Astrocyte (in vitro differentiated cells and primary cell): ENCODE measurements around the gene NAA10. TPM values are rescaled to one million over a fixed set of nuclear protein-coding genes. Genes with fewer than 3 reads are reported as not detected.

Experiments used
- DNase-seq: peaks from one replicate; pipeline ENCODE4 v3.0.0-alpha.2; 2010; ENCODE audit warnings: low read depth
- FAIRE-seq: peaks from 2 replicates; lab custom pipeline; 2011; peaks lifted over from hg19 to GRCh38; lab: Jason Lieb, UNC
- H2AFZ ChIP-seq: 2 replicates; pipeline ENCODE4 v1.6.0; 2012; ENCODE audit warnings: low read depth, low read length, inconsistent platforms
- H3K27ac ChIP-seq: 2 replicates; pipeline ENCODE4 v1.5.1; 2011; ENCODE audit warnings: low read depth, low read length, inconsistent platforms
- H3K27me3 ChIP-seq: 2 replicates; pipeline ENCODE4 v1.6.0; 2011; ENCODE audit warnings: low read length, inconsistent platforms; ENCODE audit not compliant: insufficient read depth
- H3K36me3 ChIP-seq: 2 replicates; pipeline ENCODE4 v1.5.1; 2011; ENCODE audit warnings: low read length, inconsistent platforms; ENCODE audit not compliant: insufficient read depth
- H3K4me1 ChIP-seq: 2 replicates; pipeline ENCODE4 v1.5.1; 2011; ENCODE audit warnings: low read length, inconsistent platforms; ENCODE audit not compliant: insufficient read depth
- H3K4me2 ChIP-seq: 2 replicates; pipeline ENCODE4 v1.6.0; 2012; ENCODE audit warnings: low read length, inconsistent platforms
- H3K4me3 ChIP-seq: 2 replicates; pipeline ENCODE4 v1.5.1; 2011; ENCODE audit warnings: low read depth, mild to moderate bottlenecking, low read length, inconsistent platforms; ENCODE audit not compliant: insufficient read depth
- H3K79me2 ChIP-seq: 2 replicates; pipeline ENCODE4 v1.6.0; 2012; ENCODE audit warnings: mild to moderate bottlenecking, low read length, inconsistent platforms; ENCODE audit not compliant: insufficient read depth
- H3K9ac ChIP-seq: 2 replicates; pipeline ENCODE4 v1.6.0; 2012; ENCODE audit warnings: mild to moderate bottlenecking, low read length, inconsistent platforms
- H3K9me3 ChIP-seq: 2 replicates; pipeline ENCODE4 v1.5.1; 2012; ENCODE audit warnings: low read depth, mild to moderate bottlenecking, low read length, inconsistent platforms; ENCODE audit not compliant: insufficient read depth
- H4K20me1 ChIP-seq: 2 replicates; pipeline ENCODE4 v1.6.0; 2012; ENCODE audit warnings: low read length, inconsistent platforms; ENCODE audit not compliant: insufficient read depth
- H3K27ac Mint-ChIP-seq: one replicate; pipeline ENCODE4 v1.8.0; 2021; ENCODE audit warnings: mild to moderate bottlenecking, mixed read lengths; ENCODE audit not compliant: unreplicated experiment
- H3K27me3 Mint-ChIP-seq: one replicate; pipeline ENCODE4 v1.8.0; 2021; ENCODE audit warnings: low read depth, mixed read lengths; ENCODE audit not compliant: unreplicated experiment
- H3K36me3 Mint-ChIP-seq: one replicate; pipeline ENCODE4 v1.8.0; 2021; ENCODE audit warnings: low read depth, mixed read lengths; ENCODE audit not compliant: unreplicated experiment
- H3K4me1 Mint-ChIP-seq: one replicate; pipeline ENCODE4 v1.8.0; 2021; ENCODE audit warnings: low read depth, mixed read lengths; ENCODE audit not compliant: unreplicated experiment
- H3K4me3 Mint-ChIP-seq: one replicate; pipeline ENCODE4 v1.8.0; 2021; ENCODE audit warnings: mild to moderate bottlenecking, moderate library complexity, mixed read lengths; ENCODE audit not compliant: unreplicated experiment
- H3K9me3 Mint-ChIP-seq: one replicate; pipeline ENCODE4 v1.8.0; 2021; ENCODE audit warnings: mild to moderate bottlenecking, mixed read lengths; ENCODE audit not compliant: unreplicated experiment
- EZH2 ChIP-seq: IDR thresholded peaks from 2 replicates; pipeline ENCODE4 v1.6.1; 2012; ENCODE audit warnings: mild to moderate bottlenecking, low read length, inconsistent platforms; ENCODE audit not compliant: insufficient read depth
- total RNA-seq: library from RNA; stranded (reverse); gene quantifications from 2 replicates; pipeline ENCODE4 v1.2.1, GENCODE V29; 2021
- TF ChIP-seq, protein P1 (sequence below): IDR thresholded peaks from 2 replicates; pipeline ENCODE4 v1.5.1; 2011; ENCODE audit warnings: low read depth, mild to moderate bottlenecking, inconsistent platforms, low read length, moderate library complexity; ENCODE audit not compliant: insufficient read depth

Gene NAA10
- total RNA-seq, 1 donor from 2014 or later: 144 TPM

DNA sequence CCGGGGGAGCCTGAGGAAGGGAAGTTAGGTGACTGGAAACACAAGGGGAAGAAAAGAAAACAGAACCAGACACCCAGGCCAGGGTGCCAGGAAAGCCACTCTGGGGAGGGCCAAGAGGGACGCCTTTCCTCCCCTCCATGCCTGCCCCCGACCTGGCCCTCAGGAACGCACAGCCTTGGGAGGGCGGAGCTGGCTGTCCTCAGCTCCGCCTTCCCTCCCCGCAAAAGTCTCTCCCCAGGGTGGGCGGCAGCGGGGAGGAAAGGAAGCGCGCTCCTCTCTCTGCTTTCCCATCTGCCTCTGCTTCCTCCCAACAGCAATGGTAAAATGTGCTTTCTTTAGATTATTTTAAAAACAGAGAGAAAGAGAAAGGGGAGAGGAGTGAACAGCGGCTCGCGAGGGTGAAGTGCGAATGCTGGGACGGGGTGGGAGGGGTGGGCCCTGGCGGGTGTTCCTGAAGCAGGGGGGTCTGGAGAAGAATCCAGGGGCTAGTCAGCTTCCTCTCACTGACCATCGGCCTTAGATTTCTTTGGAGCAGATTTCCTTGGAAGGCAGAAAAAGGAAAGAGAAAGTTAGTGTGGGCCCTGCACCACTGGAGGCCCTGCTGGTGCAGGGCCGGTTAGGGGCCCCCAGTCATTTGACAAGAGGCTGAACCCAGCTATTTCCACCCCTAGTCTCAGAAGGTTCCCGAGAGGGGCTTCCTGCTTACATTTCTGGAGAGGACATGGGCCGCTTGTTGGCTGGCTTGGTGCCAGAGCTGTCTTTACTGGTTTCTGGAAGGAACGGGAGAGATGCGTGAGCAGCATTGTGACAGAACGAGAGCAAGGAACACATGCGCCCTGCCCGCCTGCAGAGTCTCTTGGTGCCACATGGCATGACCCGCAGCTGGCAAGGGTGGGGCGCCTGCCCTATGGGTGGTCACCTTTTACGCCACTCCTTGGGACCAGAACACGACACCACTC is 14.3 kb upstream of the NAA10 start:
- H3K4me1 ChIP-seq: peaks cover 4% of the 10 kb centered on the region
- no peak overlapping the region for H3K4me3 Mint-ChIP-seq
- no peak overlapping the region for H3K27ac Mint-ChIP-seq
- H2AFZ ChIP-seq: no peak overlapping the region
- peaks cover 3% of the 10 kb centered on the region for H3K36me3 ChIP-seq
- H3K27ac ChIP-seq: no peak overlapping the region
- H3K4me1 Mint-ChIP-seq: peaks cover 5% of the 10 kb centered on the region
- H3K9me3 Mint-ChIP-seq: no peaks in the 10 kb centered on the region
- no peak overlapping the region for H3K4me3 ChIP-seq
- no peaks in the 10 kb centered on the region for H3K27me3 Mint-ChIP-seq
- no peak for DNase-seq
- H3K27me3 ChIP-seq: no peaks in the 10 kb centered on the region
- FAIRE-seq: no peak
- H3K36me3 Mint-ChIP-seq: peaks cover 2% of the 10 kb centered on the region
- no peaks in the 10 kb centered on the region for H3K9me3 ChIP-seq
- TF ChIP-seq EZH2: no peak
- TF ChIP-seq, protein P1, sequence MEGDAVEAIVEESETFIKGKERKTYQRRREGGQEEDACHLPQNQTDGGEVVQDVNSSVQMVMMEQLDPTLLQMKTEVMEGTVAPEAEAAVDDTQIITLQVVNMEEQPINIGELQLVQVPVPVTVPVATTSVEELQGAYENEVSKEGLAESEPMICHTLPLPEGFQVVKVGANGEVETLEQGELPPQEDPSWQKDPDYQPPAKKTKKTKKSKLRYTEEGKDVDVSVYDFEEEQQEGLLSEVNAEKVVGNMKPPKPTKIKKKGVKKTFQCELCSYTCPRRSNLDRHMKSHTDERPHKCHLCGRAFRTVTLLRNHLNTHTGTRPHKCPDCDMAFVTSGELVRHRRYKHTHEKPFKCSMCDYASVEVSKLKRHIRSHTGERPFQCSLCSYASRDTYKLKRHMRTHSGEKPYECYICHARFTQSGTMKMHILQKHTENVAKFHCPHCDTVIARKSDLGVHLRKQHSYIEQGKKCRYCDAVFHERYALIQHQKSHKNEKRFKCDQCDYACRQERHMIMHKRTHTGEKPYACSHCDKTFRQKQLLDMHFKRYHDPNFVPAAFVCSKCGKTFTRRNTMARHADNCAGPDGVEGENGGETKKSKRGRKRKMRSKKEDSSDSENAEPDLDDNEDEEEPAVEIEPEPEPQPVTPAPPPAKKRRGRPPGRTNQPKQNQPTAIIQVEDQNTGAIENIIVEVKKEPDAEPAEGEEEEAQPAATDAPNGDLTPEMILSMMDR: no peak
- peaks cover 7% of the 10 kb centered on the region for H3K79me2 ChIP-seq
- H3K4me2 ChIP-seq: no peak overlapping the region
- H4K20me1 ChIP-seq: no peaks in the 10 kb centered on the region
- H3K9ac ChIP-seq: no peak overlapping the region

DNA sequence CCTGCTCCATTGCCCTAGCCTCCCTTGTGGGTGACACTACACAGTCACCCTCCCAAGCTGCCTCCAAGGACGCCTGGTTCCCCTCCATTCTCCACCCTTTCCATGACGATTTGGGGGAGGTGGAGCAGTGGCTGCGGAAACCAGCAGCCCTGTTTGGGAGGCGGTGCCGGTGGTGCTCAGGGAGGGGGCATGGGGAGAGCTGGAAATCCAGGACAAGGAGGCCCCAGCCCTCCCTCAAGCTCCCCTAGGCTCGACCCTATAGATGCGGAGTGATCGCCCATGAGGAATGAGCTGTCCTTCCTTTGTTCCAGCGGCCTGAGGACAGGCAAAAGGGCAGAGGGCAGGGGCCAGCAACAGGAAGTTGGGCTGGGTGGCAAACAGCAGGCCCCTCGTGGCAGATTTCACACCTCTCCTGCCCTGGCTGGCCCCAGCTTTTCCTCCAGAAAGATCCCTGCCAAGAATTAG is 13.2 kb upstream of the NAA10 start:
- peaks cover 2% of the 10 kb centered on the region for H3K4me1 ChIP-seq
- TF ChIP-seq EZH2: no peak
- Mint-ChIP-seq H3K27ac (no peak overlapping the region), H3K27me3 (no peaks in the 10 kb centered on the region), H3K9me3 (no peaks in the 10 kb centered on the region), H3K4me3 (no peak overlapping the region), H3K36me3 (peaks cover 2% of the 10 kb centered on the region), H3K4me1 (peaks cover 5% of the 10 kb centered on the region)
- no peaks in the 10 kb centered on the region for H3K27me3 ChIP-seq
- no peaks in the 10 kb centered on the region for H3K9me3 ChIP-seq
- no peaks in the 10 kb centered on the region for H4K20me1 ChIP-seq
- FAIRE-seq (no peak), DNase-seq (no peak)
- no peak overlapping the region for H3K4me3 ChIP-seq
- peaks cover 5% of the 10 kb centered on the region for H3K79me2 ChIP-seq
- no peak overlapping the region for H3K4me2 ChIP-seq
- peak overlapping the region; percentile 12 for H3K27ac ChIP-seq
- peaks cover 3% of the 10 kb centered on the region for H3K36me3 ChIP-seq
- H3K9ac ChIP-seq: no peak overlapping the region
- no peak overlapping the region for H2AFZ ChIP-seq

DNA sequence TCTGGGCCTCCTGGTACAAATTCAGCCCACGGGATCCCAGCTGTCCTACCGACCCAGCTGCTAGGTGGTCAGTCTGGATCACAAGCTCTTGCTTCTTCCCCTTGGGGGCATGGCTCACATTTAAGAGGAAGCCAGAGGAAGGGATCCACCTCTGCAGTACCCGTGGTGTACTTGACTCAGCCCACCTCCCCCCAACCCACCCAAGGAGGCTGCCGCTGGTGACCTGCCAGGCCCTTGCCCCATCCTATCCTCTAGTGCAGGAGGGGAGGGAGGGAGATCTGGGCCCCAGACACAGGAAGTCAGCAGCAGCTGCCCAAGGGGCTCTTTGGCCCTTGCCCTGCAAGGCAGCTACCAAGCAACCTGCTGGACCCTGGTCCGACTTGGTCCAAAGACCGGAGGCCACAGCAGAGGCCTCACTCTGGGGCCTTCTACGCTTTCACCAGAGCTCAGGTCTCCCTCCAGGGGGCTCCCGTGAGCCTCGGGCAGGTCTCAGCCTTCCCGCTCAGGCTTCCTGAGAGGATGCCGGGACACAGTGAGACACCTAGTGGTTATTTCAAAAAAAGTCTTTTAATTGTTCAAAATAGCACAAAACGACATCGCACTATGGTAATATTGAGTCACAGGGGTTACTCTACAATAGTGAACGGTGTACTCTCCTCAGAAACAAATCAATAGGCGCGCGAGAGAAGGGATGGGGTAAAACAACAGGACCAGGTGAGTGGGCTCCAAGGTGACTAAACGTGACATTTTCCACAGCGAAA is 12.4 kb upstream of the NAA10 start:
- Mint-ChIP-seq H3K4me3 (no peak overlapping the region), H3K36me3 (peaks cover 2% of the 10 kb centered on the region), H3K27ac (peak overlapping the region; percentile 69), H3K4me1 (peaks cover 5% of the 10 kb centered on the region), H3K27me3 (no peaks in the 10 kb centered on the region), H3K9me3 (no peaks in the 10 kb centered on the region)
- Histone ChIP-seq H3K36me3 (peaks cover 3% of the 10 kb centered on the region), H3K27ac (no peak overlapping the region), H3K4me1 (no peaks in the 10 kb centered on the region), H3K9ac (no peak overlapping the region), H2AFZ (no peak overlapping the region), H3K27me3 (no peaks in the 10 kb centered on the region), H3K9me3 (no peaks in the 10 kb centered on the region), H3K79me2 (no peaks in the 10 kb centered on the region), H4K20me1 (no peaks in the 10 kb centered on the region), H3K4me3 (no peak overlapping the region), H3K4me2 (no peak overlapping the region)
- TF ChIP-seq, protein P1: peak; percentile 61
- TF ChIP-seq EZH2: no peak
- peak; percentile 47 for DNase-seq
- FAIRE-seq: peak; percentile 97
